Stimulated activated CD4-positive, alpha-beta T cell treated with anti-CD3 and anti-CD28 coated beads, Interleukin-4, amount 100 ng/mL, for 24 hours (primary cell): ENCODE results near the gene ZRANB3.
"Not testable (repeated sequence)": the region's sequence is repeated elsewhere in the genome, so short reads cannot be mapped to it uniquely, and the experiment has no call there.

ENCODE experiments used
- DNase-seq: peaks from one replicate; pipeline ENCODE4 v3.0.0-alpha.2; 2020

Gene ZRANB3

GRCh38 chr2:135530313-135531230 lies at the start of gene ZRANB3:
ZRANB3 (minus strand) TSS chr2:135531218.
- DNase-seq: peak; percentile 96

GRCh38 chr2:135573620-135574019 lies 42.6 kb upstream of the ZRANB3 start:
- DNase-seq: no peak

- DNase-seq: no peak
These were observed 39.9 kb upstream of the ZRANB3 start for GRCh38 chr2:135570884-135571283.

GRCh38 chr2:135563793-135564192 lies 32.8 kb upstream of the ZRANB3 start:
- DNase-seq: no peak

DNA sequence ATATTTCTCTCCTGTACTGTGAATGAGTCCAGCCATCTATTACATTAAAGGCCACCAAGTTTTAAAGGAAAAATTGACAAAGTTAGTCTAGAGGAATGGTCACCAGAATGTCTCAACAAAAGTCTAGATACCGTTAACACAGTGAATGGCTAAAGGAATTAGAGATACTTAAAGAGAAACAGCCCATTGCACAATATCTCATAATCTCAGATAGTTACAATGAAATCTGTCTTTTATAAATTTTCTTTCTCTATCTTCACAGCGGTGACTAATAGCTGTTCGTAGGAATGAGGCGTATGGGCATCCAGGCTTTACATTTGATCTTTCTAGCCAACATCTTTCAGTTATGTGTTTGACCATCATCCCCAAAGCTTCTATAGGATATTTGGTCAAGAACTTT lies 30.9 kb upstream of the ZRANB3 start:
- DNase-seq: no peak

- DNase-seq: no peak
These were observed 26.5 kb upstream of the ZRANB3 start for GRCh38 chr2:135557530-135557929.

GRCh38 chr2:135555311-135555710 lies 24.3 kb upstream of the ZRANB3 start:
- DNase-seq: no peak

DNA sequence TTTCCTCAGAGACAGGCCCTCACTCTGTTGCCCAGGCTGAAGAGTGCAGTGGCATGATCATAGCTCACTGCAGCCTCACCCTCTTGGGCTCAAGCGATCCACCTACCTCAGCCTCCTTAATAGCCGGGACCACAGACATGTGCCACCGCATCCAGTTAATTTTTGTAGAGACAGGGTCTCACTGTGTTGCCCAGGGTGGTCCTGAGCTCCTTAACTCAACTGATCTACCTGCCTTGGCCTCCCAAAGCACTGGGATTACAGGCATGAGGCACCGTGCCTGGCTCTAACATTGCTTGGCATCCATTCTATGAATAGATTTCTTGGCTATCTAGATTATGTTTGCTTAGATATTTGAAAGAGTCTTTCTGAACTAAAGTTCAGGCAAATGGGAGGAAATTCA lies 21.9 kb upstream of the ZRANB3 start:
- no peak for DNase-seq

DNA sequence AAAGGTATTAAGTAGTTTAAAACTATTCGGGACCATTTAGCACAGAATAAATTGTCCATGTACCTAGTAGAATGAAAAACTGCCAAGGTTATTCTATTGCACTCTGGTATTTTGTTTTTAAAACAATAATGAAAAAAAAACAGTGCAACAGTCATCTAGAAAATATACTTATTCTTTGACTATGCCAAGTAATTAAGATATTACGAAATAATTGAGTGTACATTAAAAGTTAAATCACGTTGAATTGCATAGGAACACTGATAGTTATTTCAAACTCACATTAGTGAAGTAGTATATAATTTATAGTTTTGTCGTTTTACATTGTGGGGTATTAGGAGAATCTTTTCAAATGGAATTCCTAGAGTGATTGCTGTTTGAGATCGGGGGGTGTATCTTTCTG lies 20.3 kb upstream of the ZRANB3 start:
- DNase-seq: no peak

DNA sequence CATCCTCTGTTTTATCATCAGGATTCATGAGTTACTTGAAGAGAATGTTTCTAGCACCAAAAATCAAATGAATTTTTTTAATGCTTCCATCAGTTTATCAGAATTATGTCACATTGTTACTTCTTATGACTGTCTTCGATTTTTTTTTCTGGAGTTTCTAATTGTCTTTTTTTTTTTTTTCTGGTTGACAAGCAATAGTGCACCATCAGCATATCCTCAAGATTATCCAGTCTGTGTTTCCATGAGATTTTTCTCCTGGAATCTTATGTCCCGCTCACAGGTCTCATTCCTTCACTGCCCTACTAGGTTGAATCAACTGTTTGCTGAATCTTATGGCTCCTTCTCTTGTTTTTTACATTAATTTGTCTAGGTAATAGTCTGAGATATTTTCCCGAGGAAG lies 16.3 kb upstream of the ZRANB3 start:
- DNase-seq: no peak

DNA sequence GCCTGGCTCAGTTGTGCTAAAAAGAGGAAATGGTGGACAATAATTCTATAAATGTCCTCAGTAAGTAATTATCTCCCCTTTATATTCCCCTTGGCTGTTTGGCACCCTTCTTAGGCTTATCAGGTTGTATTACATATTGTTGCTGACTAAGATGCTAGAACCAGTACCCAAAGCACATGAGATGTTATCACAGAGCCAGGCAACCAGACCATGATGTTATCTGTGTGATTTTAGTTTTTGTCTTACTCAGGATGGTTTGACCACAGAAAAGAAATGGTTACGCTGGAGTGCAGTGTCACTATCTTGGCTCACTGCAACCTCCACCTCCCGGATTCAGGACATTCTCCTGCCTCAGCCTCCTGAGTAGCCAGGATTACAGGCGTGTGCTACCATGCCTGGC lies 15.4 kb upstream of the ZRANB3 start:
- DNase-seq: no peak

- DNase-seq: not testable (repeated sequence)
These were observed 2.5 kb upstream of the ZRANB3 start for GRCh38 chr2:135533545-135533944.

DNA sequence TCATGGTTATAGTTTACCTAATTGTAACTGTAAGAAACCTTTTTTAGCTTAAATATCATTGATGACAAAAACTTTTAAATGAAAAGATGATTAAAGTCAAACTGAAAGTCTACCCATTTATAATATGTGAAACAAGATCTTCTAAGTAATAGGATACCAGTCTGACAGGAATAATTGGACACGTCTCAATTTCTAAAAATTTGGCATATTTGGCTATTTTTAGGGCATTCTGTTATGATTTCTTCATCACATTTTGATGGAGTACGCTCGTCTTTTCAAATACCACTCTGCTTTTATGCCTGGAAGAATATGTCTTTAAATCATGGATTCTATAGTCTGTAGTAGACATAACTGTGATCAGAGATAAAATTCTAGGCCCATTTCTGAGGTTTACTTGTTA lies 1.6 kb upstream of the ZRANB3 start:
- DNase-seq: no peak

DNA sequence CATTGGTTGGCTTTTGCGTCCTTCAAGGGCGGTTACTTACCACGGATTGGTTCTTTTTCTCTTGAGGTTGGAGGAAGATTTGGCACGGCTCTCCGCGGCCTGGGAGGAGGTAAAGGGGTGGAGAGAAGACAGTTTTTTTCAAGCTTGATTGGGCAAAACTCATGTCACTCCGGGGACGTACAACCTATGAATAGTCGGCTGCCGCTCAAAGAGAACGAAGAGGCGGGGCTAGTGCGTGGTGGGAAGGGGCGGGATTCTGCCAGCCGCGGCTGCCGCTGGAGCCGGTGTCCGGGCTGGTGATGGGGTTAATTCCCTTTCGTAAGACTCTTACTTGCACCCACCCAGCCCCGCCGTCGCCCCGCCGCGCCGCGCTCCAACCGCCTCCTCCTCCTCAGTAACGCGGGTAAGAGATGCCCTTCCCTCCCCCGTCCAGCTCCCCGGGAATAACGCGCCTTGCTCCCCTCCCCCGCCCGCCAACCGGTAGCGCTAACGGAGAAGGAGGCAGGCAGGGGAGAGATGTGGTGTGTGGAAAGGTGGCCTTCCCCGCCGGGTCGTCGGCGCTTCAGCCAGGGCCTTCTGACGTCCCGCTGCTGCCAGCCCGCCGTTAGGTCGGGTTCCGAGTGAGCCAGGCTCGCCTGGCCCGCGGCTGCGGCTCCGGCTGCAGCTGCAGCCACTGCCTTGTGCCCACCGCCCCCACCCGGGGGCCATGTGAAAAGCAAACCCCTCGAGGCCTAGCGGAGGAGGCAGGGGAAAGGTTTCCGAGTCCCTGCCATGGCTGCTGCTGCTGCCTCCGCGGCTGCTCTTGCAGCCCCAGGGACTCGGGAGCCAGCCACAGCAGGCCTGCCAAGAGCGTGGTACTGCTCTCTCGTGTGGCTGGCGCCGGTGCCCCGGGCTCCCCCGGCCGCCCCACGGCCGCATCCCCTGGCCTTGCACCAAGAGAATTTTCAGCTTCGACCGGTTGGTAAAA lies 496 bp upstream of the ZRANB3 start, which contains the start of gene R3HDM1:
R3HDM1 (plus strand) TSS at position 254 of the 967 bp plus-strand sequence. CDS start 73,362 bp downstream, outside the sequence.
- DNase-seq: peak; percentile 98

DNA sequence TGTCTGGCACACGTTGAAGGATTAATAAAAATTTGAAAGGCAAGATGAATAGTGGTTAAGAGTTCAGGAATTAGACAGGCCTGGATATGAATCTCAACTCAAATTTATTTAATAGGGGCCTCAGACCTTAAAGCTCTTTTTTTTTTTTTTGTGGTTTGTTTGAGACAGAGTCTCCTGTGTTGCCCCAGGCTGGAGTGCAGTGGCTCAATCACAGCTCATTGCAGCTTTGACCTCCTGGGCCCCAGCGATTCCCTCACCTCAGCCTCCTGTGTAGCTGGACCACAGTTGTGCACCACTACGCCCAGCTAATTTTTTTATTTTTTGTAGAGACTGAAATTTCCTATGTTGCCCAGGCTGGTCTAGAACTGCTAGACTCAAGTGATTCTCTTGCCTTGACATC lies 3.0 kb downstream of the ZRANB3 start:
- no peak for DNase-seq

DNA sequence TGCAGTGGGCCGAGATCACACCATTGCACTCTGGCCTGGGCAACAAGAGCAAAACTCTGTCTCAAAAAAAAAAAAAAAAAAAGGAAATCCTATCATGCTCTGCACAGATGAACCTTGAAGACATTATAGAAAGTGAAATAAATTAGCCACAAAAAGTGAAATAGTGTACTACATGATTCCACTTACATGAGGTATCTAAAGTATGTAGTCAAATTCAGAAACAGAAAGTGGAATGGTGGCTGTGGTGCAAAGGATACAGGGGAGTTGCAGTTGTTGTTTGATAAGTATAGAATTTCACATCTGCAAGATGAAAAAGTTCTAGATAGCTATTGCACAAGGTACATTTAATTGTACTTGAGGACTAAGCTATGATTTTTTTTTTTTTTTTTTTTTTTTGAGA lies 5.2 kb downstream of the ZRANB3 start:
- DNase-seq: no peak

DNA sequence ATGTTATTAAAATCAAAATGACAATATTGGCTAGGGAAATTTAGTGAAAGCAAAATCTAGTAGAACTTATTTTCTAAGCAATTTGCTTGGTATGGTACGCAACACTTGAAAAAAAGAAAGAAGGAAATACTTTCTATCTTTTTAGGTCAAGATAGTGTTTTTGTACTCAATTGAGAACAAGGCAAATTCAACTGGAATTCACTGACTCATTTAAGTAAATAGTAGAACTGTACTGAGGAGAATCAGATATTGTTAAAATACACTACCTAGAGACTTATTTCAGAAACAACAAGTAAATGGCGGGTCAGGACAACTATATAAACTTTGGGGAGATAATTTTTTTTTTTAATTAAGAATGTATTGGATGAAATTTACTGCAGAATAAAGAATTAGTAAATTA lies 18.9 kb downstream of the ZRANB3 start:
- no peak for DNase-seq

DNA sequence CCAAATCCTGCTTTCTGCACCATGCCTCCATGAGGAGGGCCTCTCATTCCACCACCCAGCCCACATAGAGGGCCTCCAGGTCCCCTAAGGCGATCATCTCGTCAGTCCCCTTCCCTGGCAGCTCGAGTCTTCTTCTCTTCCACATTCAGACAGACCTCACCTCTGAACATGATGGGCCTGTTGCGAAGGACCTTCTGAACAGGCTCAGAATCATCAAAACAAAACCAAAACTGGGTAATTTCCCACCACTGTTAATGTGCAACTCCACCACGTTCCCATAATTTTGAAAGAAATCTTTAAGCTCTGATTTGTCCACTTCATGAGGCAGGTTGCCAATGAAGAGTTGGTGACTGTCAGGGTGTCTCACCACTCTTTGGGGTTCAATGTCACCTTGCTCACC lies 20.4 kb downstream of the ZRANB3 start:
- DNase-seq: no peak

- DNase-seq: no peak
These were observed 26.2 kb downstream of the ZRANB3 start for GRCh38 chr2:135504811-135505210.

DNA sequence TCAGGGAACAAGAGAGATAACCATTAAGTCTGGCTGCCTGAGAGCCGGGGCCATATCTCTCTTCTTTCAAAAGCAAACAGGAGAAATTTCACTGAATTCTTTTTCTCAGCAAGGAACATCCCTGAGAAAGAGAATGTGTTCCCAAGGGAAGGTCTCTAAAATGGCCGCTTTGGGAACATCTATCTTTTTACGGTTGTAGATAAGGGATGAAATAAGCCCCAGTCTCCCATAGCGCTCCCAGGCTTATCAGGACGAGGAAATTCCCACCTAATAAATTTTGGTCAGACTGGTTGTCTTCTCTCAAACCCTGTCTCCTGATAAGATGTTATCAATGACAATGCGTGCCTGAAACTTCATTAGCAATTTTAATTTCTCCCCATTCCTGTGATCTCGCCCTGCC lies 32.4 kb downstream of the ZRANB3 start:
- not testable (repeated sequence) for DNase-seq

DNA sequence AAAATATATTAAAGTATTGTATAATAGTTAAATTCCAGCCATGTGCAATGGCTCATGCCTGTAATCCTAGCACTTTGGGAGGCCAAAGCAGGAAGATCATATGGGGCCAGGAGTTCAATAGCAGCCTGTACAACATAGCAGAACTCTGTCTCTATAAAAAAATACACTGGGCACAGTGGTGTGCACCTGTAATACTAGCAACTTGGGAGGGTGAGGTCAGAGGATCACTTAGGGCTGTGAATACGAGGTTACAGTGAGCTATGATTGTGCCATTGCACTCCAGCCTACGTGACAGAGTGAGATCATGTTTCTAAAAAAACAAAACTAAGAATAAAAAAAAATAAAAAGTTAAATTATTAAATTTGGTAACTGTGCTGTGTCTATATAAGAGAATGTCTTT lies 36.1 kb downstream of the ZRANB3 start:
- no peak for DNase-seq

- no peak for DNase-seq
These were observed 36.5 kb downstream of the ZRANB3 start for GRCh38 chr2:135494503-135494902.

DNA sequence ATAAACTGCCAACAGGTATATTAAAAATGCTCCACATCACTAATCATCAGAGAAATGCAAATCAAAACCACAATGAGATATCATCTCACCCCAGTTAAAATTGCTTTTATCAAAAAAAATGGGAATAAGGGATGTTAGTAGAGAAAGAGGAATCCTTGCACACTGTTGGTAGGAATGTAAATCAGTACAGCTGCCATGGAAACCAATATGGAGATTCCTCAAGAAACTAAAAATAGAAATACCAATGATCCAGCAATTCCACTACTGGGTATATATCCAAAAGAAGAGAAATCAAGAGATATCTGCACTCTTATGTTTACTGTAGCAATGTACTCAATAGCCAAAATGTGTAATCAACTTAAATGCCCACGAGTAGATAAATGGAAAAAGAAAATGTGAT lies 40.6 kb downstream of the ZRANB3 start:
- no peak for DNase-seq

DNA sequence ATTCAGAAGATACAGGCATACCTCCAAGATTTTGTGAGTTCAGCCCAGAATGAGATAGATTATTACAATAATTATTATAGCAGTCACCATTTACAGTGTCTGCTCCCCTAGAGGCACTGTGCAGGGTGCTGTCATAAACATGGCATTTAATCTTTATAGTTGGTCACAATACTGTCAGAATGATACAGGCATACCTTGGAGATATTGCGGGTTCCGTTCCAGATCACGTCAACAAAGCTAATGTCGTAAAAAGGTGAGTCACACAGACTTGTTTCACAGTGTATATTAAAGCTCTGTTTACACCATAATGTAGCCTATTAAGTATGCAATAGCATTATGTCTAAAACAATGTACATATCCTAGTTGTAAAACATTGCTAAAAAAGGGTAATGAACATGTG lies 45.6 kb downstream of the ZRANB3 start:
- no peak for DNase-seq
